ENCODE measurements around the gene CA9. TPM values are rescaled to one million over a fixed set of nuclear protein-coding genes. Genes with fewer than 3 reads are reported as not detected.

CA9 gene
- total RNA-seq, 1 donor from 2014 or later: 3.9 TPM

- Histone ChIP-seq H3K4me1 (peaks cover 10 to 16% of the 10 kb centered on the region in 2 donors), H3K27me3 (no peaks in the 10 kb centered on the region), H3K4me3 (no peak overlapping the region), H3K27ac (no peak overlapping the region), H3K36me3 (peaks cover 0 to 11% of the 10 kb centered on the region in 2 donors), H3K9me3 (no peaks in the 10 kb centered on the region)
- DNase-seq (ENCODE audit: low spot score in 2 of 2): no peak
- TF ChIP-seq CTCF (IDR thresholded peaks at IDR 0.05): no peak
- intact Hi-C loops (cut with DNase I): no loop called here
Observed at GRCh38 chr9:35666045-35666444, 7.7 kb upstream of the CA9 start.

GRCh38 chr9:35666549-35666948 is 7.2 kb upstream of the CA9 start:
- Histone ChIP-seq H3K4me3 (no peak overlapping the region), H3K9me3 (no peaks in the 10 kb centered on the region), H3K36me3 (peaks cover 0 to 7% of the 10 kb centered on the region in 2 donors), H3K27ac (no peak overlapping the region), H3K27me3 (no peaks in the 10 kb centered on the region), H3K4me1 (peaks cover 10 to 13% of the 10 kb centered on the region in 2 donors)
- no peak for DNase-seq (ENCODE audit: low spot score in 2 of 2)
- intact Hi-C loops (cut with DNase I): no loop called here
- TF ChIP-seq CTCF (IDR thresholded peaks at IDR 0.05): no peak

GRCh38 chr9:35667939-35668338 is 5.8 kb upstream of the CA9 start:
- Histone ChIP-seq H3K27me3 (no peaks in the 10 kb centered on the region), H3K9me3 (no peaks in the 10 kb centered on the region), H3K4me3 (no peak overlapping the region), H3K36me3 (no peaks in the 10 kb centered on the region), H3K27ac (no peak overlapping the region), H3K4me1 (peaks cover 5 to 10% of the 10 kb centered on the region in 2 donors)
- DNase-seq (ENCODE audit: low spot score in 2 of 2): no peak
- intact Hi-C loops (cut with DNase I): no loop called here
- no peak for TF ChIP-seq CTCF (IDR thresholded peaks at IDR 0.05)

GRCh38 chr9:35669331-35670145 is 4.2 kb upstream of the CA9 start:
- H3K4me1 ChIP-seq: peaks cover 9 to 11% of the 10 kb centered on the region in 2 donors
- intact Hi-C loops (cut with DNase I): no loop called here
- no peak for TF ChIP-seq CTCF (IDR thresholded peaks at IDR 0.05)
- H3K27ac ChIP-seq: no peak overlapping the region
- no peaks in the 10 kb centered on the region for H3K9me3 ChIP-seq
- no peaks in the 10 kb centered on the region for H3K27me3 ChIP-seq
- no peak for DNase-seq (ENCODE audit: low spot score in 2 of 2)
- no peaks in the 10 kb centered on the region for H3K36me3 ChIP-seq
- H3K4me3 ChIP-seq: no peak overlapping the region

- Histone ChIP-seq H3K27ac (peak overlapping the region in 1 of 2 donors; percentile 20), H3K4me3 (peak overlapping the region in 1 of 2 donors; percentile 23), H3K27me3 (no peaks in the 10 kb centered on the region), H3K9me3 (no peaks in the 10 kb centered on the region), H3K36me3 (no peaks in the 10 kb centered on the region), H3K4me1 (peaks cover 6 to 16% of the 10 kb centered on the region in 2 donors)
- intact Hi-C loops (cut with DNase I): no loop called here
- no peak for DNase-seq (ENCODE audit: low spot score in 2 of 2)
- no peak for TF ChIP-seq CTCF (IDR thresholded peaks at IDR 0.05)
Observed at GRCh38 chr9:35674025-35674361, 265 bp downstream of the CA9 start.
